Embryonic facial prominence (tissue), 1 donor: ENCODE measurements around the gene DTYMK.

Source experiments
- DNase-seq: peaks from one replicate; pipeline ENCODE4 v3.0.0-alpha.2; 2016; ENCODE audit errors: extremely low spot score

DTYMK gene

GRCh38 chr2:241706537-241706936 lies 19.9 kb upstream of the DTYMK start:
- DNase-seq, result no peak

GRCh38 chr2:241703032-241703604 lies 16.5 kb upstream of the DTYMK start:
- no peak for DNase-seq

GRCh38 chr2:241702155-241703031 lies 15.8 kb upstream of the DTYMK start:
- DNase-seq, result peak; percentile 74

GRCh38 chr2:241701399-241702154 lies 15.0 kb upstream of the DTYMK start, which contains the start of gene ING5:
ING5 (plus strand) TSS chr2:241702039; CDS start chr2:241702066, 27 bp downstream.
- DNase-seq, result peak; percentile 81

- no peak for DNase-seq
Measured at GRCh38 chr2:241701149-241701398, 14.5 kb upstream of the DTYMK start.

GRCh38 chr2:241695651-241696050 lies 9.0 kb upstream of the DTYMK start:
- no peak for DNase-seq

GRCh38 chr2:241692448-241692847 lies 5.8 kb upstream of the DTYMK start:
- no peak for DNase-seq

- DNase-seq, result no peak
Measured at GRCh38 chr2:241690202-241690717, 3.6 kb upstream of the DTYMK start.

- no peak for DNase-seq
Measured at GRCh38 chr2:241689306-241689705, 2.7 kb upstream of the DTYMK start.

GRCh38 chr2:241686324-241686649 lies 328 bp downstream of the DTYMK start:
- no peak for DNase-seq

GRCh38 chr2:241680827-241681599 lies 5.6 kb downstream of the DTYMK start:
- no peak for DNase-seq

GRCh38 chr2:241680044-241680443 lies 6.6 kb downstream of the DTYMK start:
- DNase-seq, result no peak

GRCh38 chr2:241678784-241679540 lies 7.7 kb downstream of the DTYMK start:
- DNase-seq, result no peak

- DNase-seq, result no peak
Measured at GRCh38 chr2:241678307-241678706, 8.3 kb downstream of the DTYMK start.

- DNase-seq, result no peak
Measured at GRCh38 chr2:241677392-241677791, 9.2 kb downstream of the DTYMK start.

GRCh38 chr2:241676665-241677064 lies 9.9 kb downstream of the DTYMK start:
- no peak for DNase-seq

- DNase-seq, result no peak
Measured at GRCh38 chr2:241675885-241676284, 10.7 kb downstream of the DTYMK start.

GRCh38 chr2:241673797-241674725 lies 12.6 kb downstream of the DTYMK start:
- no peak for DNase-seq

- no peak for DNase-seq
Measured at GRCh38 chr2:241673189-241673663, 13.4 kb downstream of the DTYMK start.
